Activated CD8-positive, alpha-beta memory T cell treated with anti-CD3 and anti-CD28 coated beads, Interleukin-2, amount 10 ng/mL, durations not matched to agents 7 days and 5 days (primary cell): ENCODE measurements around the gene ITGB7. TPM values are rescaled to one million over a fixed set of nuclear protein-coding genes. Genes with fewer than 3 reads are reported as not detected.
"Not testable (repeated sequence)": the region's sequence is repeated elsewhere in the genome, so short reads cannot be mapped to it uniquely, and the experiment has no call there.

Experiments
- ATAC-seq: fragments of 150-1000 bp; cut with Tn5 transposase; one replicate; pipeline ENCODE4 v1.10.0; 2021; ENCODE audit warnings: moderate library complexity
- CTCF ChIA-PET: fragments of 350-600 bp; sonication (Branson Sonifier 250); formaldehyde crosslinking; loops from one replicate; lab custom pipeline; 2021; ENCODE audit warnings: antibody characterized with exemption; lab: Charles Lee
- DNase-seq: peaks from one replicate; pipeline ENCODE4 v3.0.0-alpha.2; 2020
- H3K27ac Mint-ChIP-seq: one replicate; pipeline ENCODE4 v1.8.0; 2021; ENCODE audit warnings: mild to moderate bottlenecking, mixed read lengths
- H3K27me3 Mint-ChIP-seq: one replicate; pipeline ENCODE4 v1.8.0; 2021; ENCODE audit warnings: mixed read lengths
- H3K36me3 Mint-ChIP-seq: one replicate; pipeline ENCODE4 v1.8.0; 2021; ENCODE audit warnings: mild to moderate bottlenecking, mixed read lengths
- H3K4me1 Mint-ChIP-seq: one replicate; pipeline ENCODE4 v1.8.0; 2021; ENCODE audit warnings: mixed read lengths
- H3K4me3 Mint-ChIP-seq: one replicate; pipeline ENCODE4 v1.8.0; 2021; ENCODE audit warnings: mild to moderate bottlenecking, moderate library complexity, mixed read lengths
- H3K9me3 Mint-ChIP-seq: one replicate; pipeline ENCODE4 v1.8.0; 2022; ENCODE audit warnings: low read depth, mixed read lengths
- total RNA-seq, 2 experiments: library from RNA; stranded (reverse); gene quantifications; one replicate each; pipeline ENCODE4 v1.2.3, GENCODE V29; 2021

Gene ITGB7
- total RNA-seq, 2 experiments from 2014 or later, result 567 to 729 TPM

- Mint-ChIP-seq H3K27ac (no peak overlapping the region), H3K4me1 (peaks cover 13% of the 10 kb centered on the region), H3K27me3 (no peaks in the 10 kb centered on the region), H3K36me3 (peaks cover 2% of the 10 kb centered on the region), H3K4me3 (no peak overlapping the region), H3K9me3 (no peaks in the 10 kb centered on the region)
- CTCF ChIA-PET, result interaction anchor here (1.1 to 9.2 kb wide), 3 partner anchors 13 to 173 kb away, joined by 3 to 63 read pairs (median 3); no protein-coding TSS in a partner anchor
- no peak for ATAC-seq
- DNase-seq, result no peak
These were observed 35.2 kb downstream of the ITGB7 start for GRCh38 chr12:53171725-53172329.

- Mint-ChIP-seq H3K36me3 (peaks cover 2% of the 10 kb centered on the region), H3K27me3 (no peaks in the 10 kb centered on the region), H3K27ac (no peak overlapping the region), H3K4me1 (peaks cover 13% of the 10 kb centered on the region), H3K4me3 (no peak overlapping the region), H3K9me3 (no peaks in the 10 kb centered on the region)
- ATAC-seq (no peak), DNase-seq (no peak)
- CTCF ChIA-PET, result interaction anchor here (1.1 to 9.2 kb wide), 4 partner anchors 12 to 174 kb away, joined by 3 to 63 read pairs (median 3); no protein-coding TSS in a partner anchor
These were observed 36.0 kb downstream of the ITGB7 start for GRCh38 chr12:53170876-53171724.

GRCh38 chr12:53170215-53170614 is 36.8 kb downstream of the ITGB7 start:
- Mint-ChIP-seq H3K9me3 (no peaks in the 10 kb centered on the region), H3K4me1 (peaks cover 5% of the 10 kb centered on the region), H3K36me3 (peaks cover 2% of the 10 kb centered on the region), H3K27ac (no peak overlapping the region), H3K4me3 (no peak overlapping the region), H3K27me3 (no peaks in the 10 kb centered on the region)
- CTCF ChIA-PET, result interaction anchor here (0.6 to 9.2 kb wide), 3 partner anchors 11 to 43 kb away, joined by 3 to 63 read pairs (median 3); no protein-coding TSS in a partner anchor
- DNase-seq (no peak), ATAC-seq (no peak)

GRCh38 chr12:53169644-53170043 is 37.4 kb downstream of the ITGB7 start:
- no peak for ATAC-seq
- H3K36me3 Mint-ChIP-seq, result peaks cover 2% of the 10 kb centered on the region
- H3K27me3 Mint-ChIP-seq, result no peaks in the 10 kb centered on the region
- H3K27ac Mint-ChIP-seq, result no peak overlapping the region
- no peak overlapping the region for H3K4me3 Mint-ChIP-seq
- H3K9me3 Mint-ChIP-seq, result no peaks in the 10 kb centered on the region
- no peaks in the 10 kb centered on the region for H3K4me1 Mint-ChIP-seq
- CTCF ChIA-PET, result interaction anchor here (0.6 to 9.2 kb wide), 3 partner anchors 10 to 44 kb away, joined by 3 to 63 read pairs (median 3); no protein-coding TSS in a partner anchor
- DNase-seq, result peak; percentile 26

- ATAC-seq, result no peak
- no peak for DNase-seq
- H3K36me3 Mint-ChIP-seq, result peaks cover 5% of the 10 kb centered on the region
- H3K27ac Mint-ChIP-seq, result no peak overlapping the region
- H3K9me3 Mint-ChIP-seq, result no peaks in the 10 kb centered on the region
- H3K4me3 Mint-ChIP-seq, result no peak overlapping the region
- H3K27me3 Mint-ChIP-seq, result no peaks in the 10 kb centered on the region
- no peaks in the 10 kb centered on the region for H3K4me1 Mint-ChIP-seq
- CTCF ChIA-PET, result no interaction called here
These were observed 40.2 kb downstream of the ITGB7 start for GRCh38 chr12:53166837-53167236.

- H3K36me3 Mint-ChIP-seq, H3K27me3 Mint-ChIP-seq, H3K4me3 Mint-ChIP-seq, H3K9me3 Mint-ChIP-seq, ATAC-seq, H3K27ac Mint-ChIP-seq: not testable (repeated sequence)
- CTCF ChIA-PET, result interaction anchor here (4.9 kb wide), 1 partner anchor 51 kb away, joined by 40 read pairs; no protein-coding TSS in a partner anchor
- DNase-seq, result peak; percentile 3
- peaks cover 13% of the 10 kb centered on the region for H3K4me1 Mint-ChIP-seq
These were observed 44.0 kb downstream of the ITGB7 start for GRCh38 chr12:53163008-53163407.

- Mint-ChIP-seq H3K27ac (no peak overlapping the region), H3K36me3 (peaks cover 3% of the 10 kb centered on the region), H3K9me3 (no peaks in the 10 kb centered on the region), H3K4me1 (peaks cover 16% of the 10 kb centered on the region), H3K4me3 (no peak overlapping the region), H3K27me3 (no peaks in the 10 kb centered on the region)
- CTCF ChIA-PET, result interaction anchor here (0.9 to 6.2 kb wide), 18 partner anchors 11 to 162 kb away, joined by 3 to 63 read pairs (median 28); partner anchors contain the start of genes AAAS, CSAD, ESPL1 and ITGB7
- no peak for DNase-seq
- no peak for ATAC-seq
These were observed 45.7 kb downstream of the ITGB7 start for GRCh38 chr12:53161119-53161911.

- DNase-seq (no peak), ATAC-seq (no peak)
- H3K9me3 Mint-ChIP-seq, result no peaks in the 10 kb centered on the region
- no peak overlapping the region for H3K4me3 Mint-ChIP-seq
- H3K27me3 Mint-ChIP-seq, result no peaks in the 10 kb centered on the region
- H3K27ac Mint-ChIP-seq, result no peak overlapping the region
- H3K4me1 Mint-ChIP-seq, result peaks cover 17% of the 10 kb centered on the region
- peaks cover 3% of the 10 kb centered on the region for H3K36me3 Mint-ChIP-seq
- CTCF ChIA-PET, result interaction anchor here (1.0 to 6.2 kb wide), 23 partner anchors 11 to 433 kb away, joined by 3 to 63 read pairs (median 21); partner anchors contain the start of genes AAAS, CSAD, ESPL1 and ITGB7
These were observed 46.4 kb downstream of the ITGB7 start for GRCh38 chr12:53160673-53161072.

GRCh38 chr12:53160000-53160399 is 47.1 kb downstream of the ITGB7 start:
- Mint-ChIP-seq H3K9me3 (no peaks in the 10 kb centered on the region), H3K4me1 (peaks cover 17% of the 10 kb centered on the region), H3K27me3 (no peaks in the 10 kb centered on the region), H3K36me3 (peaks cover 3% of the 10 kb centered on the region), H3K27ac (no peak overlapping the region), H3K4me3 (no peak overlapping the region)
- ATAC-seq (no peak), DNase-seq (no peak)
- CTCF ChIA-PET, result interaction anchor here (0.8 to 6.2 kb wide), 49 partner anchors 12 to 434 kb away, joined by 3 to 63 read pairs (median 5); partner anchors contain the start of genes AAAS, CSAD, ESPL1 and IGFBP6

GRCh38 chr12:53159195-53159839 is 47.7 kb downstream of the ITGB7 start:
- H3K36me3 Mint-ChIP-seq, result peaks cover under 1% of the 10 kb centered on the region
- peak overlapping the region; percentile 4 for H3K4me3 Mint-ChIP-seq
- CTCF ChIA-PET, result interaction anchor here (0.8 to 6.2 kb wide), 50 partner anchors 13 to 434 kb away, joined by 3 to 63 read pairs (median 4); partner anchors contain the start of genes AAAS, CSAD, ESPL1 and IGFBP6
- peak overlapping the region; percentile 72 for H3K27ac Mint-ChIP-seq
- H3K27me3 Mint-ChIP-seq, result no peaks in the 10 kb centered on the region
- no peaks in the 10 kb centered on the region for H3K9me3 Mint-ChIP-seq
- peaks cover 17% of the 10 kb centered on the region for H3K4me1 Mint-ChIP-seq
- peak; percentile 99 for ATAC-seq
- peak; percentile 96 for DNase-seq

GRCh38 chr12:53152390-53152789 is 54.7 kb downstream of the ITGB7 start:
- DNase-seq, result no peak
- peaks cover 4% of the 10 kb centered on the region for H3K4me1 Mint-ChIP-seq
- CTCF ChIA-PET, result no interaction called here
- H3K36me3 Mint-ChIP-seq, result no peaks in the 10 kb centered on the region
- no peak overlapping the region for H3K4me3 Mint-ChIP-seq
- ATAC-seq, result no peak
- peaks cover 3% of the 10 kb centered on the region for H3K27me3 Mint-ChIP-seq
- H3K9me3 Mint-ChIP-seq, result no peaks in the 10 kb centered on the region
- no peak overlapping the region for H3K27ac Mint-ChIP-seq

GRCh38 chr12:53151039-53151438 is 56.0 kb downstream of the ITGB7 start:
- Mint-ChIP-seq H3K27me3 (peaks cover 3% of the 10 kb centered on the region), H3K4me3 (no peak overlapping the region), H3K36me3 (no peaks in the 10 kb centered on the region), H3K4me1 (peaks cover 1% of the 10 kb centered on the region), H3K9me3 (no peaks in the 10 kb centered on the region), H3K27ac (no peak overlapping the region)
- ATAC-seq (no peak), DNase-seq (no peak)
- CTCF ChIA-PET, result interaction anchor here (1.6 kb wide), 1 partner anchor 117 kb away, joined by 3 read pairs; the partner anchor contains the start of gene ESPL1
